ENCODE results near the gene PDIA5.

The PDIA5 gene

DNA sequence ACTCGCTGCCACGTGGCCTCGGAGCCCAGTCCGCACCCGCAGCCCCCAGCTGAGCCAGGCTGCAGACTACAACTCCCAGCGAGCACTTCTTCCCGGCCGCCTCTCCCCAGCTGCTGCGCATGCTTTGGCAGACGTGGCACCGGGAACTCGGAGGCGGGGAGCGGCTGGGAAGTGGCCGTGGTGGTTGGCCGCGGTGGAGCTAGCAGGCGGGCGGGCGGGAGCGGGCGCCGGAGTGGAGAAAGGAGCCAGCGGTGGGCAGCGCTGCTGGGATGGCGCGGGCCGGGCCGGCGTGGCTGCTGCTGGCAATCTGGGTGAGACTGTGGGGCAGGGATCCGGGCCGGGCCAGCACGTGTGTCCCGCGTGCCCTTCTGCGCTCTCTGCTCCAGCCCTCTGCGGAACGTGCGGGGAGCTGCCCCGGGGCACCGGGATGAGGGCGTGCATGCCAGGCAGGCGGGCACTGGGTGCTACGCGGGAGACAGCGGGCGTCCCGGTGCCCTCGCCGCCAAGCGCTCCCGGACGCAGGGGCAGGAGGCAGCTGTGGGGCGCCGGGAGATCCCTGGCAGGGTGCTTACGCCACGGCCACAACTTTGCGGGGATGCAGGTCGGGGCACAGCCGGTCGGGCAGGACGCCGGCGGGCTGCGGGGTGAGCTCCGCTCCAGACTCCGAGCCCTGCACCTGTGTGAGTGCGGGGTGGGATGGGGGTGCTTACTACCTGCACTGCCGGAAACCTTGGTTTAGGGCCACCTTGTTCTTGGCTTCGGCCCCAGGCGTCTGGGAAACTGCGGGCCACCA lies at the start of gene PDIA5:
PDIA5 (plus strand) TSS at position 130 of the 793 bp plus-strand sequence; CDS start at position 270, 140 bp downstream.
- in situ Hi-C loops (cut with HindIII; ENCODE audit: low sequenced_read_pairs) = no loop called here

GRCh38 chr3:123018683-123019082 lies 48.1 kb upstream of the PDIA5 start:
- in situ Hi-C loops (cut with HindIII; ENCODE audit: low sequenced_read_pairs) = no loop called here

- in situ Hi-C loops (cut with HindIII; ENCODE audit: low sequenced_read_pairs) = no loop called here
Observed at GRCh38 chr3:123019161-123019560, 47.7 kb upstream of the PDIA5 start.

GRCh38 chr3:123019591-123019990 lies 47.2 kb upstream of the PDIA5 start:
- in situ Hi-C loops (cut with HindIII; ENCODE audit: low sequenced_read_pairs) = no loop called here

GRCh38 chr3:123020709-123021108 lies 46.1 kb upstream of the PDIA5 start:
- in situ Hi-C loops (cut with HindIII; ENCODE audit: low sequenced_read_pairs) = no loop called here

DNA sequence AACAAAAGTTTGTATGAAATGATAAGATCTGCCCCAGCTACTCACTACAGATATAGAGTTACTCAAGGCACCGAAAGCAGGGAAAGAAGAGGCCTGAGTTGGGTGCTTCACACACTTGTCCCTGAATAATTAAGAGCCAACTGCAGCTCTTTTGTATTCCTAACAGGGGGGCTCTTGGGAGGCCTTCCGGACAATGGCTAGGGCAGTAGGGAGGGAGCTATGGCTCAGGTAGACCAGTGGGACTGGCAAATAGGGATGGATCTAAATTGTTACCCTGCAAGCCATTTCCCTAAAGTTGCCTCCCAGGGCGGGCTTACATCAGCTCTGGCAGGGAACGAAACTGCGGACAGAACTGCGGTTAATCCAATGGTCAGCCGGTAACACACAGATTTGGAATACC lies 45.4 kb upstream of the PDIA5 start:
- in situ Hi-C loops (cut with HindIII; ENCODE audit: low sequenced_read_pairs) = no loop called here

- in situ Hi-C loops (cut with HindIII; ENCODE audit: low sequenced_read_pairs) = no loop called here
Observed at GRCh38 chr3:123021996-123022510, 44.8 kb upstream of the PDIA5 start.

- in situ Hi-C loops (cut with HindIII; ENCODE audit: low sequenced_read_pairs) = no loop called here
Observed at GRCh38 chr3:123024056-123024455, 42.8 kb upstream of the PDIA5 start.

DNA sequence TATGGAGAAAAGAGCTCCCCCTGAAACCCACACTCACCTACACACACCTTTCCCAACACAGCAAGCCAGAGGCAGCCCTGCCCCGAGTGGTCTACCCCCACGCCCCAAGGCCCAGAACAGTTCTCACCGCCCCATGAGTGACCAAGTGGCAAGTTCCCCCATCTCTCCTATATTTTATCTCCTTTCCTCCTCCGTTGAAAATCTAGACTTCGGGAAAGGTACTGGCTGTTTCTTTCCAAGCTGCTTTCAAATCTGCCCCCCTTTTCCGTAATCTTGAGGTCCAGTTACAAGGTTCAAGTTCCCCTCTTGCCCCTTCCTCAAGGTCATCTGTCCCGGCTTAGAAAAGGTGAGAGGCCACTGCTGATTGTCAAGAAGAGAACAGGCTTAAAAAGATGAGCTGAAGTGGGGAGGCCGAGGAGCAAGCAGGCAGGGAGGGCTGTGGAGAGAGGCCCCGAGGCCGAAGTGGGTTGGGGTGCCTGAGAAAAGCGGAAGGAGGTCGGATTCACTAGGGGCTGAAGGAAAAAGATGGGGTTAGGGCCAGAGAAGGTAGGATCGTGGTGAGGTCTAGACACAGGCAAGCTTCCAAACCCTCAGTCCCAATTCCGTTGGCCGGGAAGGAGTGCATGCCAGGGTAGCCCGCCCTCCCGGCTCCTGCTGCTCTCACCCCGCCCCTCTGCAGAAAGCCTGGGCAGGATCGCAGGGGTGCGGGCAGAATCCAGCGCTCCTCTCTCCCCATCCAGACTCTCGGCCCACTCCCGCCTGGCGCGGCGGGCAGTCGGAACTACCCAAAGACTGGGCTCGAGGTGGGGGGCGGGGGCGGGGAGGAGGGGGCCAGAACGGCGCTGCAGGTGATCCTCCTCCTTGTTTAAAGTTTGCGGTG lies 40.9 kb upstream of the PDIA5 start:
- in situ Hi-C loops (cut with HindIII; ENCODE audit: low sequenced_read_pairs) = no loop called here

GRCh38 chr3:123026565-123027291 lies 40.1 kb upstream of the PDIA5 start:
- in situ Hi-C loops (cut with HindIII; ENCODE audit: low sequenced_read_pairs) = no loop called here

- in situ Hi-C loops (cut with HindIII; ENCODE audit: low sequenced_read_pairs) = no loop called here
Observed at GRCh38 chr3:123027292-123028232, 39.3 kb upstream of the PDIA5 start, which contains the start of gene SEMA5B. SEMA5B (minus strand) TSS chr3:123027763; CDS start chr3:122961263, 66,500 bp downstream.

GRCh38 chr3:123028233-123028828 lies 38.5 kb upstream of the PDIA5 start:
- in situ Hi-C loops (cut with HindIII; ENCODE audit: low sequenced_read_pairs) = no loop called here

DNA sequence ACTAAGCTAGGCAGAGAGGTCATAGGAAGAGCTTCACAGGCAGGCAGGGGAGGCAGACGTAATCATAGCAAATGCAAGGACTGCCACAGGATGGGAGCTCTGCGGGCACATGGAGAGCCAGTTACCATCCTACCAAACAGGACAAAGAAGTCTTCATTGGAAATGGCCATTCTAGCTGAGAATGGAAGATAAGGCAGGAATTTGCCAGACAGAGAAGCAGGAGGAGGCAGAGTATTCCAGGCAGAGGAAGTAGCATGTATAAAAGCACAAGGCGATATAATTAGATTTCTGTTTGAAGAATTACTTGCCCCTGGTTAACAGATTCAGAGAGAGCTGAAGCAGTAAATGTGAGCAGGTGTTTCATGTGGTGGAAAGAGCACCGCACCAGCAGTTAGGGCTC lies 35.8 kb upstream of the PDIA5 start:
- in situ Hi-C loops (cut with HindIII; ENCODE audit: low sequenced_read_pairs) = no loop called here

DNA sequence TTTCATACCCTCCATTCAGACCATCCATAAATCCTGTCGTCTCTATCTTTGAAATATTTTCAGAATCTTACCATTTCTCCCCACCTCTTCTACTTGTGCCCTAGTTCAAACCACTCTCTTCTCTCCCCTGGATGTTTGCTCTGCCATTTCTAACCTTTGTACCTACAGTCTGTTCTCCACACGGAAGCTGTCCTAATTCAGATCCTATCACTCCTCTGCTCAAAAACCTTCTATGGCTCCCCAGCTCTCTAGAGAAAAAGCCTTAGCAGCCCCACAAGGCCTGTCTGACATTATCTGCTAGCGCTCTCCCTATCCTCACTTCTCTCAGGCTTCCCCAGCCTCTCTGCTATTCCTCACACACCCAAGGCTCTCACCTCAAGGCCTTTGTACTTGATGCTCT lies 34.8 kb upstream of the PDIA5 start:
- in situ Hi-C loops (cut with HindIII; ENCODE audit: low sequenced_read_pairs) = no loop called here

DNA sequence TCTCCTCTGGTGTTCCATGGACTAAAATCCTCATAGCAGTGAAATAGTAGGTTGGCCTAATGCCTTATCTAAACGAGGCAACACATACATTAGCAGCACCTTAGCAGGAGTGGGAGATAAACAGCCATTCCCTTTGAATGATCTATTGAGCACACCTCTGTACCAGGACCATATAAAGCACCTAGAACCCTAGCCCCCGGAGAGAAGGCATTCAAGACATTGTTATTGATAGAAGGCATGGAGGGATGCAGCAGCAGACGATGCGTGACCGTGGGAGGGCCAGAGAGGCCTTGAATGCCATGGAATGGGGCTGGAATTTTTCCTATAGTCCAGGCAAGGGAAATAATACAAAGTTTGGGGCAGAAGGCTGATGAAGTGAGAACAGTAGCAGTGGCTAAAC lies 32.7 kb upstream of the PDIA5 start:
- in situ Hi-C loops (cut with HindIII; ENCODE audit: low sequenced_read_pairs) = no loop called here

- in situ Hi-C loops (cut with HindIII; ENCODE audit: low sequenced_read_pairs) = no loop called here
Observed at GRCh38 chr3:123034996-123035395, 31.8 kb upstream of the PDIA5 start.

DNA sequence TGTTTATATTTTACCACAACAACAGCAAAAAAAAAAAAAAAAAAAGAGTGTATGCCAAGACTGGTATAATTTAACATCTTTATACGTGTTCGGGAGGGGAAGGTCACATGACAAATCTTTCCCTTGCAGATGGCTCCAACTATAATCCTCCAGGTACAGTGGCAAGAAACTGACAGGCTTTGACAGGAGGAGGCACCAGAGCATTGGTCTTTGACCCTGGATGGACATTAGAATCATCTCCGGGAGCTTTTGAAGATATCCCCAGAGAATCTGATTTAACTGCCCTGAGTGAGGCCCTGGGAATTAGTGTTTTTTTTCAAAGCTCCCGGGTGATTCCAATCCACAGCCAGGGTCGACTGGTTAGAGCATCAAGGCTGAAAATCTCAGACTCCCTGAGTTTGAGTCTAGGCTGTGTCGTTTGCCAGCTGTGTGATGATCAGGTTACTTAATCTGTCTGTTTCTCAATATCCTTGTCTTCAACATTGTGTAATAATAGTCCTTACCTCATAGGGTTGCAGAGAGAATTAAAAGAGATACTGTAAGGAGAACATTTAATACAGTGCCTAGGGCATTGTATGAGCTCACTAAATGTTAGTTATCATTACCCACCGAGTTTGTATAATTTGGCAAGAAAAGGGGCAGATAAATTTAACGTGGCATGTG lies 30.3 kb upstream of the PDIA5 start:
- in situ Hi-C loops (cut with HindIII; ENCODE audit: low sequenced_read_pairs) = no loop called here

GRCh38 chr3:123037015-123037375 lies 29.8 kb upstream of the PDIA5 start:
- in situ Hi-C loops (cut with HindIII; ENCODE audit: low sequenced_read_pairs) = no loop called here

DNA sequence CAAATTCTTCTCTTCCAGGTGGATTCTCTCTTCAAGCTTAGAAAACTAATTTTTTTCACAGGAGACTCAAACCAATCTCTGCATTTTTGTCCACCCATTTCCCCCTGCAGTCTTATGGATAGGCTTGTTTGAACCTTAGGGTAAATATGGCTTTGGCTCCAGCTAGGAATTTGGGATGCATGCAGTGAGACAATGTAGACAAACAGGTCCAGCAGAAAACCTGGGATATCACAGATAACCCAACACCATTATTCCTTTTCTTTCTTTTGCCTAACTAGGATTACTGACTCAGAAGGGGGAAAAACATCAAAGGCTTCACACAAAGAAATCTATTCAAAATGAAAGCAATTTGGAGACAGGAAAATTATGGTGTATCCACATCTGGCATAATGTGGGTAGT lies 28.1 kb upstream of the PDIA5 start:
- in situ Hi-C loops (cut with HindIII; ENCODE audit: low sequenced_read_pairs) = no loop called here
